D721Med (cell line): ENCODE measurements around the gene STS.

Source experiments
- DNase-seq: peaks from one replicate; pipeline ENCODE4 v3.0.0; 2011; ENCODE audit warnings: low spot score; ENCODE audit not compliant: insufficient read length
- FAIRE-seq: peaks from 2 replicates; lab custom pipeline; 2011; peaks lifted over from hg19 to GRCh38; lab: Jason Lieb, UNC
- CTCF ChIP-seq: IDR thresholded peaks from 2 replicates; pipeline ENCODE4 v1.5.1; 2012; ENCODE audit warnings: mild to moderate bottlenecking, control low read depth; ENCODE audit not compliant: insufficient read depth; ENCODE audit errors: missing control alignments

The STS gene

GRCh38 chrX:7156879-7157278 lies 9.4 kb downstream of the STS start:
- FAIRE-seq = no peak
- TF ChIP-seq CTCF = no peak
- no peak for DNase-seq

GRCh38 chrX:7158468-7158990 lies 11.0 kb downstream of the STS start:
- no peak for FAIRE-seq
- TF ChIP-seq CTCF = no peak
- no peak for DNase-seq

- TF ChIP-seq CTCF = no peak
- FAIRE-seq (no peak), DNase-seq (no peak)
Measured at GRCh38 chrX:7159149-7159861, 11.8 kb downstream of the STS start.

GRCh38 chrX:7163146-7163677 lies 15.7 kb downstream of the STS start:
- DNase-seq (no peak), FAIRE-seq (no peak)
- no peak for TF ChIP-seq CTCF

GRCh38 chrX:7164174-7164573 lies 16.7 kb downstream of the STS start:
- no peak for TF ChIP-seq CTCF
- no peak for DNase-seq
- no peak for FAIRE-seq

GRCh38 chrX:7168371-7168770 lies 20.9 kb downstream of the STS start:
- no peak for TF ChIP-seq CTCF
- FAIRE-seq = no peak
- DNase-seq = no peak

DNA sequence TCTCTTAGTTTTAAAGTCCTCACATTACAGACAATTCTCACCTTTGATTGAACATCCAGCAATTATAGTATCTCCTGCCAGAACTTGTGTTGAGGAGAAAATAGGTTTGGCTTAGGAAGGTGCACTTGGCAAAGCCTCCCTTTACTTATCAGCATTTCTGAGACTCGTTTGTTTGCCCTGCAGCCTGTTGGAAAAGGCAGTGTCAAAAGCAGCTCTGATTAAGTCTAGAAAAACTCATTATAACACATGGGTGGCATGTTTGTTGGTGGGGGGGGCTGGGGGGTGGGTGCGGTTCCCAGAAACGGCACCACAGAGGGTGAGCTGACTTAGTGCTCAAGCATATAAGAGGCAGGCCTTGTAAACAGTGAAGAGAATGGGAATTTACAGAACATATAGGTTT lies 22.1 kb downstream of the STS start:
- DNase-seq = no peak
- no peak for TF ChIP-seq CTCF
- no peak for FAIRE-seq
